HCT116 (cell line): ENCODE results near the gene SLC5A6. TPM values are rescaled to one million over a fixed set of nuclear protein-coding genes. Genes with fewer than 3 reads are reported as not detected.

Experiments used
- ATAC-seq: fragments of 200-7000 bp; cut with Tn5 transposase; 2 replicates; pipeline ENCODE4 v1.9.1; 2020; ENCODE audit warnings: mild to moderate bottlenecking, moderate library complexity
- BruUV-seq: library from RNA; stranded (reverse); fragments of 400-500 nt; replicated peaks from 2 replicates; lab custom pipeline; 2021; lab: Mats Ljungman, UMichigan
- CTCF ChIA-PET: fragments of 300-600 bp; sonication (Branson Sonifier 250); formaldehyde crosslinking; loops from one replicate; lab custom pipeline; 2021; ENCODE audit warnings: antibody characterized with exemption; lab: Charles Lee
- POLR2A ChIA-PET: fragments of 300-600, 350-600 bp; sonication (Branson Sonifier 250); formaldehyde crosslinking; loops from one replicate; lab custom pipeline; 2021; ENCODE audit warnings: antibody characterized with exemption; lab: Charles Lee
- RAD21 ChIA-PET, 2 experiments: fragments of 300-600 bp; sonication (Branson Sonifier 250); formaldehyde crosslinking; loops; one replicate each; lab custom pipeline; 2023; ENCODE audit warnings: low total read pairs in 2 of 2; ENCODE audit not compliant: uncharacterized antibody in 2 of 2, unreplicated experiment in 2 of 2, low non-redundant PET in 1 of 2; lab: Charles Lee
- DNase-seq: peaks from one replicate; pipeline ENCODE4 v3.0.0-alpha.2; 2010; ENCODE audit warnings: low read depth, low spot score
- H2AFZ ChIP-seq: fragments of 200-600 bp; shearing (Covaris generic), sonication (generic); 2 replicates; pipeline ENCODE4 v1.6.1; 2017; ENCODE audit warnings: low read depth, mixed run types, mixed read lengths, antibody characterized with exemption, low read length; ENCODE audit not compliant: poor library complexity, severe bottlenecking
- H3K27ac ChIP-seq: 2 replicates; pipeline ENCODE4 v1.5.1; 2012; ENCODE audit warnings: low read depth, low read length
- H3K27me3 ChIP-seq: fragments of 200-600 bp; sonication (generic); 2 replicates; pipeline ENCODE4 v1.6.1; 2016; ENCODE audit warnings: mixed run types, low read length, mixed read lengths; ENCODE audit not compliant: insufficient read depth
- H3K36me3 ChIP-seq, 2 experiments: fragments of 200-500 bp in 1 of 2; fragments of 200-600 bp in 1 of 2; sonication (Bioruptor generic) in 1 of 2; sonication (generic) in 1 of 2; 2 replicates each; pipeline versions ENCODE4 v1.5.1 to v1.6.1; 2014 to 2016; ENCODE audit warnings: low read length in 2 of 2, inconsistent platforms in 1 of 2, mixed read lengths in 1 of 2, mixed run types in 1 of 2; ENCODE audit not compliant: insufficient read depth in 2 of 2, control insufficient read depth in 1 of 2
- H3K4me1 ChIP-seq, 2 experiments: fragments of 200-600 bp in 1 of 2; sonication (generic) in 1 of 2; 2 replicates each; pipeline versions ENCODE4 v1.5.1 to v1.6.1; 2012 to 2017; ENCODE audit warnings: low read length in 2 of 2, inconsistent platforms in 1 of 2, mild to moderate bottlenecking in 1 of 2, mixed read lengths in 1 of 2, mixed run types in 1 of 2, moderate library complexity in 1 of 2; ENCODE audit not compliant: insufficient read depth in 2 of 2, control insufficient read depth in 1 of 2
- H3K4me2 ChIP-seq: fragments of 200-600 bp; sonication (generic); 2 replicates; pipeline ENCODE4 v1.6.1; 2017; ENCODE audit warnings: mixed run types, low read length, mixed read lengths
- H3K4me3 ChIP-seq, 2 experiments: fragments of 200-600 bp in 1 of 2; sonication (generic) in 1 of 2; replicated peaks in 1 of 2; 2 replicates each; pipeline ENCODE4 v1.5.1; 2011 to 2016; ENCODE audit warnings: low read length in 2 of 2, control low read depth in 1 of 2, low read depth in 1 of 2, mild to moderate bottlenecking in 1 of 2, mixed read lengths in 1 of 2, mixed run types in 1 of 2
- H3K79me2 ChIP-seq: fragments of 200-600 bp; sonication (generic); 2 replicates; pipeline ENCODE4 v1.6.1; 2017; ENCODE audit warnings: mild to moderate bottlenecking, mixed run types, low read length, moderate library complexity, mixed read lengths; ENCODE audit not compliant: insufficient read depth
- H3K9ac ChIP-seq: fragments of 200-600 bp; sonication (generic); 2 replicates; pipeline ENCODE4 v1.6.1; 2016; ENCODE audit warnings: low read length, mixed read lengths
- H3K9me2 ChIP-seq: fragments of 200-600 bp; sonication (generic), shearing (Covaris generic); 2 replicates; pipeline ENCODE4 v1.6.1; 2017; ENCODE audit warnings: mixed run types, mild to moderate bottlenecking, moderate library complexity; ENCODE audit not compliant: insufficient read depth
- H3K9me3 ChIP-seq, 2 experiments: fragments of 200-500 bp in 1 of 2; fragments of 200-600 bp in 1 of 2; sonication (Bioruptor generic) in 1 of 2; sonication (generic) in 1 of 2; 2 replicates each; pipeline ENCODE4 v1.6.1; 2014 to 2017; ENCODE audit warnings: low read length in 2 of 2, mixed read lengths in 2 of 2, inconsistent platforms in 1 of 2, low read depth in 1 of 2, mild to moderate bottlenecking in 1 of 2, mixed run types in 1 of 2, moderate library complexity in 1 of 2; ENCODE audit not compliant: control insufficient read depth in 1 of 2, insufficient read depth in 1 of 2
- H4K20me1 ChIP-seq: fragments of 200-600 bp; sonication (generic), shearing (Covaris generic); 2 replicates; pipeline ENCODE4 v1.6.1; 2017; ENCODE audit warnings: mixed run types, mild to moderate bottlenecking, moderate library complexity; ENCODE audit not compliant: insufficient read depth
- CBX3 ChIP-seq: IDR thresholded peaks from 2 replicates; pipeline ENCODE4 v1.6.1; 2012; ENCODE audit warnings: low read depth
- CEBPB ChIP-seq: IDR thresholded peaks from 2 replicates; pipeline ENCODE4 v1.6.1; 2012; ENCODE audit warnings: low read depth
- ELF1 ChIP-seq: IDR thresholded peaks from 2 replicates; pipeline ENCODE4 v1.6.1; 2012; ENCODE audit warnings: low read depth, borderline replicate concordance
- EZH2phosphoT487 ChIP-seq: fragments of 200-600 bp; IDR thresholded peaks from 2 replicates; pipeline ENCODE4 v1.6.1; 2018; ENCODE audit warnings: antibody characterized with exemption, borderline replicate concordance
- SIN3A ChIP-seq: IDR thresholded peaks from 2 replicates; pipeline ENCODE4 v1.6.1; 2012; ENCODE audit warnings: low read depth
- SP1 ChIP-seq: IDR thresholded peaks from 2 replicates; pipeline ENCODE4 v1.6.1; 2012; ENCODE audit warnings: low read depth
- SRF ChIP-seq: IDR thresholded peaks from 2 replicates; pipeline ENCODE4 v1.6.1; 2012; ENCODE audit warnings: low read depth
- intact Hi-C: fragments of 100-400 bp; cut with micrococcal nuclease; formaldehyde crosslinking; loops from 2 replicates; pipeline ENCODE4 v1.10.0; 2022
- total RNA-seq: library from RNA; stranded (reverse); gene quantifications from one replicate; pipeline ENCODE4 v1.2.1, GENCODE V29; 2021; ENCODE audit not compliant: unreplicated experiment
- TF ChIP-seq, protein P1 (sequence below): IDR thresholded peaks from 2 replicates; pipeline ENCODE4 v1.6.1; 2012; ENCODE audit warnings: low read depth
- TF ChIP-seq, protein P2 (sequence below): IDR thresholded peaks from 2 replicates; pipeline ENCODE4 v1.6.1; 2011; ENCODE audit warnings: mild to moderate bottlenecking, low read length, moderate library complexity; ENCODE audit not compliant: insufficient replicate concordance; ENCODE audit errors: extremely low read depth

The SLC5A6 gene
- total RNA-seq, 1 experiment from 2014 or later = 55.4 TPM

DNA sequence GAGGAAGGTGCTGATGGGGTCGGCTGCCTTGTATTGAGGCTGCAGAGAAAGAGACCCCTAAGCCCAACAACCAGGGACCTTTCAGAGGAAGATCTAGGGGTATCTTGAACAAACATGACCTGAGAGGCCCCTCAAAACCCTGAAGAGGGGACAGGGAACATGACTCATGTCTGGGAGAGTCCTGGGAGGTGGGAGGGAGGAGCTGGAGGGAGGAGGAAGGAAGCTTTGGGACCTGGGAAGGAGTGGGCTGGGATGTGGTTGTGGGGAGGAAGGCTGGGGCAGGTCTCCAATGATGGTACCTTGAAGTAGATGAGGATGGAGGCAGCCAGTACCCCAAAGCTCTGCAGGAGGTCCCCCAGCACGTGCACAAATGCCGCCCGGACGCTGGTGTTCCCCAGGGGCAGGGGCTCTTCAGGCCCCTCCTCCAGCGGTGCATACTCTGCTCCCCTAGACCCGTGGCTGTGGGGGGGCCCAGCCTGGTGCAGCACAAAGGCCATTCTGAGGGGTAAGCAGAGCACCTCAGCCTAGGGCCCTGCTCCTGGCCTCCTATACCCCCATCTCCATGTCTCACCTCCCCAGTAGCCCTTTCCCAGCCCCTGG lies 44.9 kb upstream of the SLC5A6 start:
- Histone ChIP-seq H3K9me3 (no peaks in the 10 kb centered on the region), H3K27ac (no peak overlapping the region), H3K4me3 (no peak overlapping the region), H3K9me2 (no peaks in the 10 kb centered on the region), H3K36me3 (peaks cover 0 to 2% of the 10 kb centered on the region in 2 experiments; a peak in 2 of 4 replicates), H4K20me1 (no peaks in the 10 kb centered on the region), H3K79me2 (peaks cover 13% of the 10 kb centered on the region; the same call in 1 of the 2 replicates), H3K4me1 (peaks cover 6 to 9% of the 10 kb centered on the region in 2 experiments; a peak in 2 of 4 replicates), H3K9ac (no peak overlapping the region), H2AFZ (no peak overlapping the region), H3K27me3 (peaks cover 5% of the 10 kb centered on the region; the same call in 1 of the 2 replicates), H3K4me2 (no peak overlapping the region)
- ChIA-PET POLR2A (no interaction called here), RAD21 (no interaction called here), CTCF (no interaction called here)
- no TSS peak for BruUV-seq
- TF ChIP-seq SRF = no peak
- no peak for TF ChIP-seq EZH2phosphoT487
- no peak for TF ChIP-seq SIN3A
- TF ChIP-seq CEBPB = no peak
- no peak for TF ChIP-seq ELF1
- TF ChIP-seq, protein P1, sequence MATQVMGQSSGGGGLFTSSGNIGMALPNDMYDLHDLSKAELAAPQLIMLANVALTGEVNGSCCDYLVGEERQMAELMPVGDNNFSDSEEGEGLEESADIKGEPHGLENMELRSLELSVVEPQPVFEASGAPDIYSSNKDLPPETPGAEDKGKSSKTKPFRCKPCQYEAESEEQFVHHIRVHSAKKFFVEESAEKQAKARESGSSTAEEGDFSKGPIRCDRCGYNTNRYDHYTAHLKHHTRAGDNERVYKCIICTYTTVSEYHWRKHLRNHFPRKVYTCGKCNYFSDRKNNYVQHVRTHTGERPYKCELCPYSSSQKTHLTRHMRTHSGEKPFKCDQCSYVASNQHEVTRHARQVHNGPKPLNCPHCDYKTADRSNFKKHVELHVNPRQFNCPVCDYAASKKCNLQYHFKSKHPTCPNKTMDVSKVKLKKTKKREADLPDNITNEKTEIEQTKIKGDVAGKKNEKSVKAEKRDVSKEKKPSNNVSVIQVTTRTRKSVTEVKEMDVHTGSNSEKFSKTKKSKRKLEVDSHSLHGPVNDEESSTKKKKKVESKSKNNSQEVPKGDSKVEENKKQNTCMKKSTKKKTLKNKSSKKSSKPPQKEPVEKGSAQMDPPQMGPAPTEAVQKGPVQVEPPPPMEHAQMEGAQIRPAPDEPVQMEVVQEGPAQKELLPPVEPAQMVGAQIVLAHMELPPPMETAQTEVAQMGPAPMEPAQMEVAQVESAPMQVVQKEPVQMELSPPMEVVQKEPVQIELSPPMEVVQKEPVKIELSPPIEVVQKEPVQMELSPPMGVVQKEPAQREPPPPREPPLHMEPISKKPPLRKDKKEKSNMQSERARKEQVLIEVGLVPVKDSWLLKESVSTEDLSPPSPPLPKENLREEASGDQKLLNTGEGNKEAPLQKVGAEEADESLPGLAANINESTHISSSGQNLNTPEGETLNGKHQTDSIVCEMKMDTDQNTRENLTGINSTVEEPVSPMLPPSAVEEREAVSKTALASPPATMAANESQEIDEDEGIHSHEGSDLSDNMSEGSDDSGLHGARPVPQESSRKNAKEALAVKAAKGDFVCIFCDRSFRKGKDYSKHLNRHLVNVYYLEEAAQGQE = no peak
- TF ChIP-seq CBX3 = no peak
- no peak for TF ChIP-seq SP1
- TF ChIP-seq, protein P2, sequence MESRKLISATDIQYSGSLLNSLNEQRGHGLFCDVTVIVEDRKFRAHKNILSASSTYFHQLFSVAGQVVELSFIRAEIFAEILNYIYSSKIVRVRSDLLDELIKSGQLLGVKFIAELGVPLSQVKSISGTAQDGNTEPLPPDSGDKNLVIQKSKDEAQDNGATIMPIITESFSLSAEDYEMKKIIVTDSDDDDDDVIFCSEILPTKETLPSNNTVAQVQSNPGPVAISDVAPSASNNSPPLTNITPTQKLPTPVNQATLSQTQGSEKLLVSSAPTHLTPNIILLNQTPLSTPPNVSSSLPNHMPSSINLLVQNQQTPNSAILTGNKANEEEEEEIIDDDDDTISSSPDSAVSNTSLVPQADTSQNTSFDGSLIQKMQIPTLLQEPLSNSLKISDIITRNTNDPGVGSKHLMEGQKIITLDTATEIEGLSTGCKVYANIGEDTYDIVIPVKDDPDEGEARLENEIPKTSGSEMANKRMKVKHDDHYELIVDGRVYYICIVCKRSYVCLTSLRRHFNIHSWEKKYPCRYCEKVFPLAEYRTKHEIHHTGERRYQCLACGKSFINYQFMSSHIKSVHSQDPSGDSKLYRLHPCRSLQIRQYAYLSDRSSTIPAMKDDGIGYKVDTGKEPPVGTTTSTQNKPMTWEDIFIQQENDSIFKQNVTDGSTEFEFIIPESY = no peak
- intact Hi-C loops = no loop called here
- DNase-seq = no peak
- no peak for ATAC-seq
